PC-3 (cell line): ENCODE data around the gene SSBP2.

Source experiments
- EZH2 ChIP-seq: fragments of 300-600 bp; sonication (generic); IDR thresholded peaks from one replicate; pipeline ENCODE4 v1.6.1; 2017; ENCODE audit warnings: antibody characterized with exemption, mild to moderate bottlenecking, low read length; ENCODE audit not compliant: unreplicated experiment
- TF ChIP-seq, protein P1 (sequence below): fragments of 300-600 bp; sonication (generic); conservative IDR thresholded peaks from 2 replicates; pipeline ENCODE4 v1.5.1; 2017; ENCODE audit warnings: antibody characterized with exemption, low read depth, mild to moderate bottlenecking, low read length

GRCh38 chr5:81604193-81604592, 146.7 kb downstream of the SSBP2 start:
- TF ChIP-seq, protein P1, sequence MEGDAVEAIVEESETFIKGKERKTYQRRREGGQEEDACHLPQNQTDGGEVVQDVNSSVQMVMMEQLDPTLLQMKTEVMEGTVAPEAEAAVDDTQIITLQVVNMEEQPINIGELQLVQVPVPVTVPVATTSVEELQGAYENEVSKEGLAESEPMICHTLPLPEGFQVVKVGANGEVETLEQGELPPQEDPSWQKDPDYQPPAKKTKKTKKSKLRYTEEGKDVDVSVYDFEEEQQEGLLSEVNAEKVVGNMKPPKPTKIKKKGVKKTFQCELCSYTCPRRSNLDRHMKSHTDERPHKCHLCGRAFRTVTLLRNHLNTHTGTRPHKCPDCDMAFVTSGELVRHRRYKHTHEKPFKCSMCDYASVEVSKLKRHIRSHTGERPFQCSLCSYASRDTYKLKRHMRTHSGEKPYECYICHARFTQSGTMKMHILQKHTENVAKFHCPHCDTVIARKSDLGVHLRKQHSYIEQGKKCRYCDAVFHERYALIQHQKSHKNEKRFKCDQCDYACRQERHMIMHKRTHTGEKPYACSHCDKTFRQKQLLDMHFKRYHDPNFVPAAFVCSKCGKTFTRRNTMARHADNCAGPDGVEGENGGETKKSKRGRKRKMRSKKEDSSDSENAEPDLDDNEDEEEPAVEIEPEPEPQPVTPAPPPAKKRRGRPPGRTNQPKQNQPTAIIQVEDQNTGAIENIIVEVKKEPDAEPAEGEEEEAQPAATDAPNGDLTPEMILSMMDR = no peak
- TF ChIP-seq EZH2 = no peak
